PC-9 (cell line): Measurements from ENCODE around the gene LMOD1.

Experiments
- EZH2 ChIP-seq: fragments of 200-600 bp; sonication (generic); IDR thresholded peaks from 2 replicates; pipeline ENCODE4 v1.8.0; 2017; ENCODE audit warnings: antibody characterized with exemption, low read depth
- TF ChIP-seq, protein P1 (sequence below): fragments of 200-600 bp; sonication (generic); conservative IDR thresholded peaks from 2 replicates; pipeline ENCODE4 v1.6.1; 2017; ENCODE audit warnings: mixed run types, antibody characterized with exemption, mild to moderate bottlenecking, moderate library complexity

GRCh38 chr1:201849372-201850052 is 96.8 kb downstream of the LMOD1 start:
- TF ChIP-seq, protein P1, sequence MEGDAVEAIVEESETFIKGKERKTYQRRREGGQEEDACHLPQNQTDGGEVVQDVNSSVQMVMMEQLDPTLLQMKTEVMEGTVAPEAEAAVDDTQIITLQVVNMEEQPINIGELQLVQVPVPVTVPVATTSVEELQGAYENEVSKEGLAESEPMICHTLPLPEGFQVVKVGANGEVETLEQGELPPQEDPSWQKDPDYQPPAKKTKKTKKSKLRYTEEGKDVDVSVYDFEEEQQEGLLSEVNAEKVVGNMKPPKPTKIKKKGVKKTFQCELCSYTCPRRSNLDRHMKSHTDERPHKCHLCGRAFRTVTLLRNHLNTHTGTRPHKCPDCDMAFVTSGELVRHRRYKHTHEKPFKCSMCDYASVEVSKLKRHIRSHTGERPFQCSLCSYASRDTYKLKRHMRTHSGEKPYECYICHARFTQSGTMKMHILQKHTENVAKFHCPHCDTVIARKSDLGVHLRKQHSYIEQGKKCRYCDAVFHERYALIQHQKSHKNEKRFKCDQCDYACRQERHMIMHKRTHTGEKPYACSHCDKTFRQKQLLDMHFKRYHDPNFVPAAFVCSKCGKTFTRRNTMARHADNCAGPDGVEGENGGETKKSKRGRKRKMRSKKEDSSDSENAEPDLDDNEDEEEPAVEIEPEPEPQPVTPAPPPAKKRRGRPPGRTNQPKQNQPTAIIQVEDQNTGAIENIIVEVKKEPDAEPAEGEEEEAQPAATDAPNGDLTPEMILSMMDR, result no peak
- TF ChIP-seq EZH2, result no peak
